GM19328 (cell line): ENCODE results near the gene DHCR24.

ENCODE experiments used
- ATAC-seq: cut with Tn5 transposase; IDR thresholded peaks from one replicate; pipeline ENCODE4 v1.9.1; 2021; ENCODE audit warnings: mild to moderate bottlenecking, moderate library complexity; ENCODE audit not compliant: unreplicated experiment

The DHCR24 gene

DNA sequence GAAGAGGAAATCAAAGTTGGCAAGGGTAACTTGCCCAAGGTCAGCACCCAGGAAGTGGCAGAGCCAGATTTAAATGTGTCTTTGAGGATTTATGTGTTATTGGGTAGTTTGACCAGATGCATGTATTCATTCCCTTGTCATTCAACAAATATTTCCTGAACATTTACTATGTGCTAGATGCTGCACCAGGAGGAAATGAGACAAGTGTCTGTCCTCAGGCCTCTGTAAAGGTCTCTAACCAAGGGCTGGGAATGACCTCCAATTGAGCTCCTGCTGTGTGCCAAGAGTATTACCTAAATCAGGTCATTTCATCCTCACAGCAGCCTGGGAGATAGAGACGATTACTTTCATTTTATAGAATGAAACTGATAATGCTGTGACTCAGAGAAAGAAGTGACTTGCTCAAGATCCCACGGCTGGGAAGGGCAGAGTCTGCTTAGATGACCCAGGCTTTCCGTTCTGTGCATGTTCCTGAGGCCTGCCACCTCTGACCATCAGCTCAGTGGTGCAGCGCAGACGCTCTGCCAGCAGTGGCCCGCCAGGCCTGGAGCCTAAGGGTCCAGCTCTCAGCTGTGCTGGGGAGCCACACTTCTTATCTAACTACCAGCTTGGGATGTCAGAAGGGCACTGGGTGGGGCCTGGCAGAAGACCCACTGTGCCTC, 82.4 kb downstream of the DHCR24 start:
- no peak for ATAC-seq

- ATAC-seq, result no peak
Observed at GRCh38 chr1:54803761-54804470, 83.1 kb downstream of the DHCR24 start.

DNA sequence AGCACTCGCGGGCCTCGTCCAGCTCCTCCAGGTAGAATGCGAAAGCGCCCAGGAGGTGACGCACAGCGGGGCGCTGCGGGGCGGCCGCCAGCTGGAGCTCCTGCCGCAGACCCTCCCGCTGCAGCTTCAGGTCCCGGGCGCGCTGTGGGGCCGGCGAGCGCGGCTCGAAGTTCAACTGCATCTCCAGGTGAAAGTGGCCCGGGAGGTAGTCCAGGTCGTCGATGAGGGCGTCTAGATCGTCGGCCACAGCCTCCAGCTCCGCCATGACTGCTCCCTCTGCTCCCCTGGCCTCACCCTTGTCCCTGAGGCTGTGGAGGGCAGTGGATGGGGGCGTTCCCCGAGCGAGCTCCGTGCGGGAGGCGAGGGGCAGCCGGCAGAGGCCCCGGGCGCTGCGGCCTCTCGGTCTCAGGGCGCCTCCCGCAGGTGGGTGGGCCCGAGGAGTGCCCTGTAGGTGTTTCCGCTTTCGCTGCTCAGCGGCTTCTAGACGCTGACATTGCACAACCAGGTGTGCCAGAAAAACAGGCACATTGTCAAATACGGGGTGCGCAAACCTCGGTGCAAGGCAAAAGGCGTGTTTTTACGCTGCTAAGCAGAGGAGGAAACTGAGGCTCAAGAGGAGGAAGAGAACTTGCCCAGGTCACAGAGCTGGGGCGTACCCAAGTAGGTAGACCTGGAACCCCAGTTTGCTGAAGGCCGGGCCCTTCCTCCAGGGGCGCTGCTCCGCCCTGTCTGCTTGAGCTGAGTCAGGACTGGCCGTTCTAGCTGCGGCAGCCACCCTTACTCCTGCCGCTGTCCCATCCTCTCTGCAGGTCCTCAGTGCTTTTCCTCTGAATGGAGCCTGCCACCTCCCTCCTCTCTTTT, 85.9 kb downstream of the DHCR24 start, which contains the start of gene TTC22:
Gene TTC22 (minus strand): TSS at position 425 of the 861 bp plus-strand sequence. CDS start 160 bp downstream, at position 265.
- ATAC-seq, result peak; percentile 77

DNA sequence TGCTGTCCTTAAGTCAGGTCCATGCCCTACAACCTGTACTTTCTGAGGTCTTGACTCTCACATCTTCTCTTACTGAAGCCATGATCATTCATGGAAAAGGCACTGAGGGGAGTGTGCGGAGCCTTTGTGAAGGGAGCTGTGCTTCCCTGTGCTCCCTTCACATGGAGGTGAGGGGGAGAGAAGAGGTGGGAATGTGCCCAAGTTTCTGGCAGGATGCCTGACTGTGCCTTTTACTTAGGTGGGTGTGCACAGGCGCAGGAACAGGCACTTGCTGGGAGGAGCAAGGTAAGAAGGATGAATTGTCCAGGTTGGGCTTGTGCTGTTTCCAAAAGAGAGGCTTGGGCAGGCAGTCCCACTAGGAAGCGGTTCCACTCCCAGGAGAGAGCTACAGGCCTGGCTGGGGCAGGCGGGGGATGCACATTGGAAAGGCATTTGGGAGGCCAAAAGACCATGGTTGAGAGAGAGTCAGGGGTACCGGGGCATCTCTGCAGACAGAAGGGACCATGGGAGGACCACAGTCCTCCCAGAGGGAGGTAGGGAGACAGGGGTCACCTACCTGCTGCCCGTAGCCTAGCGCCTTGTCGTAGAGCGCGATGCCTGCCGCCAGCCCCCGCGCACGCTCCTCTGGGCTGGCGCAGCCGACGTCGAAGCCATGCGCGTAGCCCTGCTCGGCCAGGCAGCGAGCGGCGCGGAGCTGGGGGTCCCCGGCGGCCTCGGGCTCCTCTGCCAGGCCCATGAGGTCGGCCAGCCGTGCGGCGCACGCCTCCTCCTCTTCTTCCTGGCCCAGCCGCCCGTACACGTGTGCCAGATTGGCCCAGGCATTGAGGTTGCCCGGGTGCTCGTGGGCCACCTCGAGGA, 86.7 kb downstream of the DHCR24 start:
- no peak for ATAC-seq
